OCI-LY7 (cell line): ENCODE results near the gene MPI. TPM values are rescaled to one million over a fixed set of nuclear protein-coding genes. Genes with fewer than 3 reads are reported as not detected.

ENCODE experiments used
- BruUV-seq: library from RNA; stranded (reverse); fragments of 400-500 nt; replicated peaks from 2 replicates; lab custom pipeline; 2021; lab: Mats Ljungman, UMichigan
- CTCF ChIA-PET: fragments of 300-600 bp; sonication (Branson Sonifier 250); formaldehyde crosslinking; loops from one replicate; lab custom pipeline; 2022; ENCODE audit warnings: antibody characterized with exemption; ENCODE audit not compliant: unreplicated experiment; lab: Charles Lee
- POLR2A ChIA-PET: fragments of 300-600 bp; sonication (Branson Sonifier 250); formaldehyde crosslinking; loops from one replicate; lab custom pipeline; 2022; ENCODE audit warnings: antibody characterized with exemption; lab: Charles Lee
- DNase-seq: peaks from one replicate; pipeline ENCODE4 v3.0.0-alpha.2; 2015; ENCODE audit warnings: low spot score
- H2AFZ ChIP-seq: fragments of 200-600 bp; sonication (generic), shearing (Covaris generic); 2 replicates; pipeline ENCODE4 v1.6.1; 2014; ENCODE audit warnings: mild to moderate bottlenecking, antibody characterized with exemption, low read length, moderate library complexity
- H3K27ac ChIP-seq: fragments of 200-600 bp; sonication (generic); 2 replicates; pipeline ENCODE4 v1.5.1; 2014; ENCODE audit warnings: mixed run types, low read depth, mild to moderate bottlenecking, moderate library complexity, low read length, inconsistent platforms; ENCODE audit not compliant: poor library complexity, severe bottlenecking
- H3K36me3 ChIP-seq: fragments of 200-600 bp; sonication (generic); 2 replicates; pipeline ENCODE4 v1.6.1; 2014; ENCODE audit warnings: mild to moderate bottlenecking, antibody characterized with exemption, low read length, moderate library complexity, mixed read lengths; ENCODE audit not compliant: insufficient read depth
- H3K4me1 ChIP-seq: fragments of 200-600 bp; sonication (generic); 2 replicates; pipeline ENCODE4 v1.5.1; 2014; ENCODE audit warnings: mild to moderate bottlenecking, low read length; ENCODE audit not compliant: insufficient read depth, poor library complexity, severe bottlenecking
- H3K4me2 ChIP-seq: fragments of 200-600 bp; sonication (generic); 2 replicates; pipeline ENCODE4 v1.6.1; 2014; ENCODE audit warnings: mild to moderate bottlenecking, low read length
- H3K4me3 ChIP-seq: fragments of 200-600 bp; sonication (generic); 2 replicates; pipeline ENCODE4 v1.5.1; 2014; ENCODE audit warnings: mild to moderate bottlenecking, low read depth, low read length; ENCODE audit not compliant: poor library complexity, severe bottlenecking
- H3K79me2 ChIP-seq: fragments of 200-600 bp; sonication (generic); 2 replicates; pipeline ENCODE4 v1.6.1; 2016; ENCODE audit warnings: low read depth, mild to moderate bottlenecking, low read length, moderate library complexity, mixed read lengths; ENCODE audit not compliant: insufficient read depth
- H3K9me2 ChIP-seq: fragments of 200-600 bp; sonication (generic); 2 replicates; pipeline ENCODE4 v1.6.1; 2016; ENCODE audit warnings: mild to moderate bottlenecking, low read length, mixed read lengths; ENCODE audit not compliant: insufficient read depth
- H3K9me3 ChIP-seq: fragments of 200-600 bp; sonication (generic); 2 replicates; pipeline ENCODE4 v1.6.1; 2014; ENCODE audit warnings: mild to moderate bottlenecking, mixed run types, low read length, mixed read lengths
- H4K20me1 ChIP-seq: fragments of 200-600 bp; sonication (generic); 2 replicates; pipeline ENCODE4 v1.6.1; 2014; ENCODE audit warnings: mild to moderate bottlenecking, antibody characterized with exemption, low read length, moderate library complexity, mixed read lengths; ENCODE audit not compliant: insufficient read depth
- EZH2phosphoT487 ChIP-seq: fragments of 200-600 bp; sonication (generic); IDR thresholded peaks from 2 replicates; pipeline ENCODE4 v1.6.1; 2018; ENCODE audit warnings: low read depth, borderline replicate concordance, mild to moderate bottlenecking, mixed run types, antibody characterized with exemption, low read length, moderate library complexity, mixed read lengths
- intact Hi-C: fragments of 100-400 bp; cut with micrococcal nuclease; formaldehyde crosslinking; loops from one replicate; pipeline ENCODE4 v1.10.0; 2022; ENCODE audit not compliant: unreplicated experiment
- total RNA-seq, 2 experiments: library from RNA; depleted of rRNA in 1 of 2; stranded (reverse); fragments of >200 nt in 1 of 2; shearing (Covaris generic) in 1 of 2; gene quantifications; 2 replicates each; pipeline ENCODE4 v1.2.3, GENCODE V29; 2014 to 2022
- TF ChIP-seq, protein P1 (sequence below): fragments of 200-600 bp; sonication (generic); conservative IDR thresholded peaks from 2 replicates; pipeline ENCODE4 v1.5.1; 2014; ENCODE audit warnings: mild to moderate bottlenecking, antibody characterized with exemption, low read length, moderate library complexity, mixed read lengths

MPI gene
- total RNA-seq, 2 experiments from 2014 or later = 58.9 to 67.2 TPM

DNA sequence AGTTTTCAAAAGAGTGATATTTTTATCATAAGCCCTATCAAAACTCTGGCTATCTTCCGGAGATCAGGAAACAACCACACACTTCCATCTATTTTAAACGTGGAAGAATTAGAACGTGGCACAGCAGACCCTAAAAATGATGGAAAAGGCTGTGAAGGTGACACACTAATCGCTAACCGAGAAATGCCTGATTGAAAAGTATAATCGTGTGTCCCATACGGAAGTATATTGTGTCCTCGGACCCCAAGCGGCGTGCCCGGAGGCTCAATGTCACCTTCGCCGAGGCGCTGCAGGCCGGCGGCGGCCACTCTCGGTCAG lies 47.4 kb downstream of the MPI start:
- peak overlapping the region; percentile 73 for H3K27ac ChIP-seq
- intact Hi-C loops = no loop called here
- ChIA-PET POLR2A (interaction anchor here (0.6 kb wide), 2 partner anchors 14 to 943 kb away, joined by 3 to 4 read pairs; no protein-coding TSS in a partner anchor), CTCF (no interaction called here)
- H3K79me2 ChIP-seq = peaks cover 56% of the 10 kb centered on the region
- peak; percentile 61 for DNase-seq
- TF ChIP-seq EZH2phosphoT487 = no peak
- TF ChIP-seq, protein P1, sequence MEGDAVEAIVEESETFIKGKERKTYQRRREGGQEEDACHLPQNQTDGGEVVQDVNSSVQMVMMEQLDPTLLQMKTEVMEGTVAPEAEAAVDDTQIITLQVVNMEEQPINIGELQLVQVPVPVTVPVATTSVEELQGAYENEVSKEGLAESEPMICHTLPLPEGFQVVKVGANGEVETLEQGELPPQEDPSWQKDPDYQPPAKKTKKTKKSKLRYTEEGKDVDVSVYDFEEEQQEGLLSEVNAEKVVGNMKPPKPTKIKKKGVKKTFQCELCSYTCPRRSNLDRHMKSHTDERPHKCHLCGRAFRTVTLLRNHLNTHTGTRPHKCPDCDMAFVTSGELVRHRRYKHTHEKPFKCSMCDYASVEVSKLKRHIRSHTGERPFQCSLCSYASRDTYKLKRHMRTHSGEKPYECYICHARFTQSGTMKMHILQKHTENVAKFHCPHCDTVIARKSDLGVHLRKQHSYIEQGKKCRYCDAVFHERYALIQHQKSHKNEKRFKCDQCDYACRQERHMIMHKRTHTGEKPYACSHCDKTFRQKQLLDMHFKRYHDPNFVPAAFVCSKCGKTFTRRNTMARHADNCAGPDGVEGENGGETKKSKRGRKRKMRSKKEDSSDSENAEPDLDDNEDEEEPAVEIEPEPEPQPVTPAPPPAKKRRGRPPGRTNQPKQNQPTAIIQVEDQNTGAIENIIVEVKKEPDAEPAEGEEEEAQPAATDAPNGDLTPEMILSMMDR = no peak
- H3K4me3 ChIP-seq = peak overlapping the region; percentile 97
- H3K9me2 ChIP-seq = no peaks in the 10 kb centered on the region
- peak overlapping the region; percentile 38 for H2AFZ ChIP-seq
- peaks cover 33% of the 10 kb centered on the region for H3K4me1 ChIP-seq
- peak overlapping the region; percentile 62 for H3K4me2 ChIP-seq
- H3K9me3 ChIP-seq = no peaks in the 10 kb centered on the region
- H4K20me1 ChIP-seq = peaks cover 6% of the 10 kb centered on the region
- peaks cover 34% of the 10 kb centered on the region for H3K36me3 ChIP-seq
- BruUV-seq = TSS peak; percentile 87

DNA sequence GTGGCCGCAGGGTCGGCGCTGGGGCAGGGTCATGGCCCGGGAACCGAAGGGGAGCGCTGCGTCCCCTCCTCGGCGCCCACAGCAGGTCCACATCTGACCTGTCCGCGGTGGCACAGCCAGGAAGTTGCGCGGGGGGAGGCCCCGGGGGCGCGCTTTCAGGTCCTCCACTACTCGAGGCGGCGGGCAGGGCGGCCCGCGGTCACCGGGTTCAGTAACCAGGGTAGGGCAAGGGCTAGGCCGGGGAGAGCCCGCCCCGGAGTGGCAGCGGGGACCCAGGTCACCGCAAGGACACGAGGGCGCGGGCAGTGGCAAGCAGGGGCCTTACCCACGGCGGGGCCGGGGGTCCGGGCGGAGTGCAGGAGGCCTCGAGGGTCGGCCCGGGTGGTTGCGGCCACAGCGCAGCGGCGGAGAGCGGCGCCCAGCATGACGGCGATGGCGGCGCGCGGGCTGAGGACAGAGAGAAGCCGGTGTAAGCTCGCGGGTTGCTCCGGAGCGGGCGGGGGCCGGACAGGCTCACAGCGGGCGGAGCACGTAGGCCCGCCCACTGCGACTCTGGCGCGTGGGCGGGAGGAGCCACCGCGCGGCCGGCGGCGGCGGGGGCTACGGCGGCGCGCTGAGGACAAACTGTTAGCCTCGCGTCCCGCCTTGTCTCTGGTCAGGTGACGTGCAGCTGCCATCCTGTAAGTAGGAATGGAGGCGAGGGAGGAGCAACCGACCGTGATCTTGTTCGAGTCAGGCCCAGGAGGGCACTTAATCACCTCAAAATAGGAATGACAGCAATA lies 47.9 kb downstream of the MPI start, which contains the start of gene COX5A:
Gene COX5A, minus strand, starts transcription at position 484 of the 782 bp plus-strand sequence. Its CDS starts 59 bp downstream, at position 425.
- TF ChIP-seq, protein P1 = no peak
- no peak for TF ChIP-seq EZH2phosphoT487
- Histone ChIP-seq H3K4me2 (peak within 1 kb of the TSS; percentile 80), H4K20me1 (peaks cover 6% of the 10 kb centered on the region), H3K9me3 (no peaks in the 10 kb centered on the region), H2AFZ (peak within 1 kb of the TSS; percentile 96), H3K79me2 (peaks cover 50% of the 10 kb centered on the region), H3K9me2 (no peaks in the 10 kb centered on the region), H3K4me1 (peaks cover 28% of the 10 kb centered on the region), H3K27ac (peak within 1 kb of the TSS; percentile 73), H3K4me3 (peak within 1 kb of the TSS; percentile 97), H3K36me3 (peaks cover 29% of the 10 kb centered on the region)
- ChIA-PET POLR2A (no interaction called here), CTCF (no interaction called here)
- no TSS peak for BruUV-seq
- intact Hi-C loops = no loop called here
- DNase-seq = peak; percentile 97
